Vagina (tissue), 2 donors: Measurements from ENCODE around the gene DCTN1.

Source experiments
- CTCF ChIP-seq, 3 experiments: fragments of 450-650 bp in 2 of 3; fragments of 200-600 bp in 1 of 3; sonication (generic) in 1 of 3; IDR thresholded peaks; one replicate each; pipeline ENCODE4 v1.5.1; 2017 to 2019; ENCODE audit warnings: antibody characterized with exemption in 3 of 3, mild to moderate bottlenecking in 2 of 3, moderate library complexity in 2 of 3
- POLR2AphosphoS5 ChIP-seq, 2 donors: sonication (generic); formaldehyde crosslinking; IDR thresholded peaks; one replicate each; pipeline ENCODE4 v1.9.0; 2017; ENCODE audit warnings: antibody characterized with exemption in 2 of 2, mild to moderate bottlenecking in 2 of 2, low read depth in 1 of 2; ENCODE audit not compliant: insufficient read depth in 1 of 2

- TF ChIP-seq CTCF (IDR thresholded peaks at IDR 0.05), result no peak
- no peak for TF ChIP-seq POLR2AphosphoS5 (IDR thresholded peaks at IDR 0.05; ENCODE audit: insufficient read depth in 1 of 2, low read depth in 1 of 2)
These were observed 67.2 kb downstream of the DCTN1 start for GRCh38 chr2:74312913-74313312.
